HL-60/S4 (cell line): ENCODE results near the gene PARP3.

ENCODE experiments used
- in situ Hi-C: fragments of 300-500 bp; cut with MboI; formaldehyde crosslinking; loops from 2 replicates; pipeline ENCODE4 v1.14.3; 2022; ENCODE audit warnings: low sequenced_read_pairs

Gene PARP3

GRCh38 chr3:51933471-51934138, 8.6 kb upstream of the PARP3 start:
- in situ Hi-C loops: no loop called here

DNA sequence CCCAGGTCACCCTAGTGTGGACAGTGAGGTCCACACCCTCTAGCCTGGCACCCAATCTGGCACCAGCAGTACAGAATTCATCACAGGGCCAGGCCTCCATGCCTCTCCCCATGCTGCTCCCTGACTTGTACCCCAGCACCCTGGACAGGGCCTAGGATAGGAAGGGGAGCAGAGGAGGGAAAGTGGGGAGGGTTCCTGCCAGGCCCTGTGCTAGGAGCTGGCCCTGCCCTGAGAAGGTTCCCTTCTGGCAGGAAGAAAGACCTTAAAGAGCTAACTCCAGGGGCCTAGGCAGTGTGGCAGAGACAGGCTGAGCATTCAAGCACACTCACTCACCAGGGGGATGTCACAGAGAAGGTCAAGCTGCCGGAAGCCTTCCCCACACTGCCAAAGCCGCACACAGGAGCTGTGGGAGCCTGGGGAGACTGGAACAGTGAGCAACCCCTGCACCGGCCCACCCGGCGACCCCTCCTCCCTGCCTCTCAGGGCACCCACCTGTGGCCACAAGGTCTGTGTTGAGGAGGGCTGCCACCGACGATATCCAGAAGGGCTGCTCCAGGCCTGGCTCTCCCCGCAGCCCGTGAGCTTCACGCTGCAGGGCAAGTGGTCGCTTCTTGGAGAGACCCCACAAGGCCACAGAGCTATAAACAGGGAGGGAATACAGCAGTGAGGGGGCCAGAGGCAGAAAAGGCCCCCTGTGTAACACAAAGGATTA, 7.9 kb upstream of the PARP3 start:
- in situ Hi-C loops: no loop called here

DNA sequence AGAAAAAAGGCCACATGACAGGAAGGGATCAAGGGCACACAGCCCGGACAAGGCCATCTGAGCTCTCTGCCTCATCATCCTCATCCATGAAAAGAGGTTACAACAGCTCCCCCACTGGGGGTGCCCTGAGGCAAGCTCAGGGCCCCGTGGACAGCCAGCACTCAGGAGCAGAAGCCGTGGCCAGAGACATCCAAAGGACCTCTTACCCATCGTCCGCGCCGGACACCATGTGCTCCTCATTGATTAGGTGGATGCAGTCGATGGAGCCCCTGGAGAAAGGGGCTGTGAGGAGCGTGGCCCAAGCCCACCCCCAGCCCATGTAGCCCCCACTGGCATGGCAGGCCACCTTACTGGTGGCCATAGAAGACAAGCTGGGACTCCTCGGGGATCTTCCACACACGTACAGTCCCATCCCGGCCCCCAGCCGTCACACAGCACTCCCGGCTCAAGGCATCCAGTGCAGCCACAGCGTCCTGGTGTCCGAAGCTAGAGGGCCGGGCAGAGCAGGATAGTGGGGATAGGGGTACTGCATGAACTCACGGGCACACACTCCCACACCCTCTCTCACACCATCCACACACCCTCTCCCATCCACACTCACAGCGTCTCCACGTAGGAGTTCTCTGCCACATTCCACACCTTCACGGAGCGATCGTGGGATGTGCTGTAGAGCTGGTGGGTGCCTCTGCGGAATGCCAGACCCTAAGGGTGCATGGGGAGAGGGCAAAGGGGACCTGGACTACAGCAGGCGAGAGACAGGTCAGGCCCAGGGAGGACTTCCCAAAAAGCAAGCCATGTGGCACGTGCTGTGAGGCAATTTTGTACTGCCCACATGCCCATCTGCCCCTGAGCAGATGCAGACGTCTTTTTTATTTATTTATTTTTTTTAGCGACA, 6.9 kb upstream of the PARP3 start:
- in situ Hi-C loops: no loop called here

GRCh38 chr3:51935886-51936755, 6.0 kb upstream of the PARP3 start:
- in situ Hi-C loops: no loop called here

GRCh38 chr3:51937014-51937413, 5.1 kb upstream of the PARP3 start:
- in situ Hi-C loops: no loop called here

DNA sequence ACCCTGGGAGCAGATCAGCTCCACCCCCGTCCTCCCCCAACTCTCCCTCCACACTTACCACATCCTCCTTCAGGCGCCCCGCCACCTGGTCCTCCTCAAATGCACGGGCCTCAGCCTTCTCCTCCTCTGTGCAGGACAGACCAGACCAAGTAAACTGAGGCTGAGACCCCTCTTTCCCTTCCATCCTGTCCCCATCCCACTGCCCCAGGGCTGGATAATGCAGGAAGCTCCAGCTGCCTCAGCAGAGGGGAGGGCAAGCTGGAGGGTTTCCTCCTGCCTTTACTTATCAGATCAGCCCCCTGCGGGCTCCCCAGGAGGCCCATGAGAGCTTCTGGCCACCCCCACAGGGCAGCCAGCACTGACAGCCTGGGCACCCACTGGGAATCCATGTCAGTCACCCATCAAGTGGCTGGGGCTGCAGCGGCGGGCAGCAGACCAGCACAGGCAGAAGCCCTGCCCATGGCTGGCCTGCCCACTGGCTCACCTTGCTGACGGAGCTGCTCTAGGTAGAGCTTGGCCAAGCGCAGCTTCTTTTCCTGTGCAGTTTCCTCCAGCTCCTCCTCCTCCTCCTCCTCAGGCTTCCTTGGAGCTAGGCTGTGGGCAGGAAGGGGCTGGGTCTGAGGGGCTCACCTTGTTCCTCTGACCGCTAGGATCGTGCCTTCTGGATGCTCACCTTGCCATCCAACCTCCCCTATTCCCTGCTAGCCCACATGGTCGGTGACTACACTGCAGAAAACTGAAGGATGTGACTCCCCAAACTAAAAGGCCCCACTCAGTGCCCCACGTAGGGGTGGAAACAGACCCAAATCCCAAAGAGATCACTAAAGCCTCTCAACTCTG, 4.3 kb upstream of the PARP3 start:
- in situ Hi-C loops: no loop called here

DNA sequence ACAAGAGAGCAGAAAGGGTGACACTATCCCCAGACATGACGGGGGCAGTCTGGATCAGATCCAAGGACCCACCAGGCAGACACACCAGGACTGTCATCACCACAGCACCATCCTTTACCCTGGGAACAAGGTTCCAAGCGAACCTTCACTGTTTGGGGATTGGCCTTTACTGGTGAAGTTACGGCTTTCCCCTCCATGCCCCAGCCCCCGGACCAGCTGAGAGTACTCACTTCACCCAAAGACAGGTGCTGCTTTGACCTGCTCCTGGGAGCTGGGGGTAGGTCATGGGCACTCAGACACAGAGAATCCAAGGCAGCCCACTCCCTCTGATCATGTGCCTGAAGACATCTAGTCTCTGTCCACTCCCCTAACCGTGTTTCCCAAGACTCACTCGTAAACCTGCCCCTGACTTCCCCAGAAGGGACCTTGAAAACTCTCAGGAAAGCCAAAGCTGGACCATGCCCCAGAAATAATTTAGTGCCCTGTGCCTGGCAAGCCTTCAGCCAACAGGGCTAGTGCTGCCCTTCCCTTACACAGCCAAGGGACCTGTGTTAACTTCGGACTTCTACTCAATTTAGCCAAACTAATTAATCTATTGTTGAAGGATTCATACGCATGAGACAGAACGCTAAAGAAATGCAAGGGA, 3.3 kb upstream of the PARP3 start:
- in situ Hi-C loops: no loop called here

DNA sequence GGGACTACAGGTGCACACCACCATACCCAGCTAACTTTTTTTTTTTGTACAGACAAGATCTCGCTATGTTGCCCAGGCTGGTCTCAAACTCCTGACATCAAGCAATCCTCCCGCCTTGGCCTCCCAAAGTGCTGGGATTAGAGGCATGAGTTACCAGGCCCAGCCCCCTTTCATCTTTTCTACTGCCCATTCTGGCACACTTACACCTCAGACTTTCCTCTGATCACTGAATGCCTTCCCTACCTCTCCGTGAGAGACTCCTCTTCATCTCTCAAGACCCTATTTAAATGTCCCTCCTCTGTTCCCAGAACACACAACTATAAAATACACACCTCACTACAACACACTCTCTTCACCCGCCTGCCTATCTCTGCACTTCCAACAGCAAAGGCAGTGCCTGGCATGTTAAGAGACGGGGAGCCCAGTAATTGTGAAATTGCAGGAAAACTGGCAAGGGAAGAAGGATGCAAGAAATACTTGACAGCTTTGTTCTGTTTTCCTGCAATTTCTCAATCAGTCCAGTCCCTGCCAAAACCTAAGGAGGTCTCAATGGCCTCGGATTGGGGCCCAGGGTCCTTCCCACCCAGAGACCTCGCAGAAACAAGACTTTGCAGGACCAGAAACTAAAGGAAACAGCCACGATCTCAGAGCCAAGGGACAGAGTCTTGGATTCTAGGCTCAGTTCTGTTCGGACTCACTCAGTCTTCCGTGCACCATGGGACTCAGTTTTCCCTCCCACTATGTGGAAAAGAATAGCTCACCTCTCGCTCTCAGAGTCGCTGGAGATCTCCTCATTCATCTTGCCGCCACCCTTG, 1.3 kb upstream of the PARP3 start:
- in situ Hi-C loops: no loop called here

GRCh38 chr3:51941463-51941797, 733 bp upstream of the PARP3 start:
- in situ Hi-C loops: no loop called here

GRCh38 chr3:51942603-51943450, 664 bp downstream of the PARP3 start:
- in situ Hi-C loops: no loop called here

GRCh38 chr3:51943451-51944391, 1.6 kb downstream of the PARP3 start:
- in situ Hi-C loops: no loop called here

DNA sequence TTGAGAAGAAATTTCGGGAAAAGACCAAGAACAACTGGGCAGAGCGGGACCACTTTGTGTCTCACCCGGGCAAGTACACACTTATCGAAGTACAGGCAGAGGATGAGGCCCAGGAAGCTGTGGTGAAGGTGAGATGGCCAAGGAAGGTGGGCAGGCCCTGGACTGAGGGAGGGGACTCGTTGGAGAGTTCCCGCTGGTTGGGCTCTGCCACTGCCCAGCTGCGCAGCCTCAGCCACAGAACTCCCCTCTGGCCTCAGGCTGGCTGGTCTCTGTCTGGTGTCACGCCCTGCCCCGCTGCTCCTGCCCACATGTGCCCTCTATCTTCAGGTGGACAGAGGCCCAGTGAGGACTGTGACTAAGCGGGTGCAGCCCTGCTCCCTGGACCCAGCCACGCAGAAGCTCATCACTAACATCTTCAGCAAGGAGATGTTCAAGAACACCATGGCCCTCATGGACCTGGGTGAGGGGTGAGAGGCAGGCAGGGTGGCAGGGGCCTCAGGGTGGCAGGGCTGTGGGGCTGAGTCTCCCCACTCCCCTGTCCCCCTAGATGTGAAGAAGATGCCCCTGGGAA, 2.4 kb downstream of the PARP3 start:
- in situ Hi-C loops: no loop called here

DNA sequence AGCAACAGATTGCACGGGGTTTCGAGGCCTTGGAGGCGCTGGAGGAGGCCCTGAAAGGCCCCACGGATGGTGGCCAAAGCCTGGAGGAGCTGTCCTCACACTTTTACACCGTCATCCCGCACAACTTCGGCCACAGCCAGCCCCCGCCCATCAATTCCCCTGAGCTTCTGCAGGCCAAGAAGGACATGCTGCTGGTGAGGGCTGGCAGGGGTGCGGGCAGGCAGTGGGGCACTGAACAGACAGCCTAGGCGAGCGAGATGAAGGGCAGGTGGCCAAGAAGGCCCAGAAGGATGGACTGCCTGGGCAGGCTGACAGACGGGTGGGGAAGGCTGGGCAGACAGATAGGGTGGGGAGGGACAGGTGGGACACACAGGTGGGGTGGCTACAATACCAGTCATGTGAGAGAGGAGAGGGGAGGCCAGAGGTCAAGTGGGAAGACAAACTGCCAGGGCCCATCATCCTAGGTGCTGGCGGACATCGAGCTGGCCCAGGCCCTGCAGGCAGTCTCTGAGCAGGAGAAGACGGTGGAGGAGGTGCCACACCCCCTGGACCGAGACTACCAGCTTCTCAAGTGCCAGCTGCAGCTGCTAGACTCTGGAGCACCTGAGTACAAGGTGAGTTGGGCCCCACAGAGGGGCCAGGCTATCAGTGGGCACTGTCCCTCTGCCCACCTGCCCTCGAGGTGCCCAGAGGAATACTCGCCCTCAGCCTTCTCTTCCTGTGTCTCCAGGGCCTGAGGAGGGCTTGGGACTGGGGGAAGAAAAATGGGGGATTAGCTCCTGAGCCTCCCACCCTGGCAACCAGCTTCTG, 3.1 kb downstream of the PARP3 start:
- in situ Hi-C loops: no loop called here

DNA sequence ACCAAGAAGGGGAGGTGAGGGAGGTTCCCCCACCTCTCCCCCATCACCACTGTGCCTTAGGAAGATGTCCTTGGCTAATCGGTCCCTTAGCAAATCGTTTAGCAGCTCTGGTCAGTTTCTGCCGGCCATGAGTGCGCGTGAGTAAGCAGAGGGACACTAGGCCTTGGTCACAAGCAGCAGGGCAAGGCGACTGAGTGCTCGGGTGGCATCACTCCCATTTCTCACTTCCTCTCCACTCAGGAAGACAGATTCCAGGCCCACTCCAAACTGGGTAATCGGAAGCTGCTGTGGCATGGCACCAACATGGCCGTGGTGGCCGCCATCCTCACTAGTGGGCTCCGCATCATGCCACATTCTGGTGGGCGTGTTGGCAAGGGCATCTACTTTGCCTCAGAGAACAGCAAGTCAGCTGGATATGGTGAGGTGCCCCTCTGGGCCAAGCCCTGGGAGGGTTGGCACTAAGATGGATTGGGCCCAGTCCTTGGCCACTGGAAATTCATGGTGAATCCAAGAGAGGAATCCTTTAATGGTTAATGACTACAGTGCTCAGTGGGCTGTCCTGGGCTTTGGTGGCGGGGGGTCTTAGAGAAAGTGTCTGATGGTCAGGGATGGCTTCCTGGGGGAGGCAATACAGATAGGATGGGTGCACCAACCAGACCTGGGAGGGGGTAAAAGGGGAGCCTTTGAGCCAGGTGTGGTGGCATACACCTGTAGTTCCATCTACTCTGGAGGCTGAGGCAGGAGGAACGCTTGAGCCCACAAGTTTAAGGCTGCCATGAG, 4.0 kb downstream of the PARP3 start:
- in situ Hi-C loops: no loop called here

DNA sequence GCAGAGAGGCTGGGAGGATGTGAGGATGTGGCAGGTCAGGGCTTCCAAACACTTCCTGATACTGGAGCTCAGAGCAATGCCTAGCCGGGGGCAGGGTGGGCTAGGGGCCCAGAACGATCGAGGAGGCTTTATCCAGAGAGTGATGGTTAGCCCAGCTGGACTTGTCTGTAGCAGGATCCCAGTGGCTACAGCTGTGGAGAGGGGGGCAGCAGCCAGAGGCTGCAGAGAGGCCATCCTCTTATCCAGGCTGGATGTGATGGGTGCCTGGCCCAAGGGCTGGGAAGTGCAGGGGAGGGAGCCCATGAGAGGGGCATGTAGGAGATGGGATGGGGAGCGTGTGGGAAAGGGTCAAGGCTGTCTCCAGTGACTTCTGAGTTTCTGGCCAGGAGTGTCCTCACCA, 4.6 kb downstream of the PARP3 start:
- in situ Hi-C loops: no loop called here
